Skeletal muscle tissue (tissue), 4 donors: ENCODE results near the gene NTN1. TPM values are rescaled to one million over a fixed set of nuclear protein-coding genes. Genes with fewer than 3 reads are reported as not detected.
A peak's percentile ranks its signal among the peaks of the same experiment; 100 is the strongest.

ENCODE experiments used
- H3K27ac ChIP-seq: one replicate; pipeline ENCODE4 v1.7.0; 2013; ENCODE audit warnings: mild to moderate bottlenecking, low read depth, low read length, inconsistent platforms
- H3K27me3 ChIP-seq, 3 donors: one replicate each; pipeline ENCODE4 v1.7.0; 2013; ENCODE audit warnings: low read length in 3 of 3; ENCODE audit not compliant: control insufficient read depth in 3 of 3, insufficient read depth in 3 of 3
- H3K36me3 ChIP-seq, 3 donors: one replicate each; pipeline ENCODE4 v1.7.0; 2013; ENCODE audit warnings: low read length in 3 of 3; ENCODE audit not compliant: control insufficient read depth in 3 of 3, insufficient read depth in 3 of 3
- H3K4me1 ChIP-seq, 3 donors: one replicate each; pipeline ENCODE4 v1.7.0; 2013; ENCODE audit warnings: low read length in 3 of 3, mild to moderate bottlenecking in 3 of 3; ENCODE audit not compliant: control insufficient read depth in 3 of 3, insufficient read depth in 3 of 3
- H3K4me3 ChIP-seq, 3 donors: one replicate each; pipeline ENCODE4 v1.7.0; 2013; ENCODE audit warnings: low read length in 3 of 3
- H3K9ac ChIP-seq, 3 donors: one replicate each; pipeline ENCODE4 v1.7.0; 2013; ENCODE audit warnings: low read length in 3 of 3, mild to moderate bottlenecking in 3 of 3, moderate library complexity in 2 of 3, low read depth in 1 of 3
- H3K9me3 ChIP-seq, 3 donors: one replicate each; pipeline ENCODE4 v1.7.0; 2013; ENCODE audit warnings: low read length in 3 of 3; ENCODE audit not compliant: control insufficient read depth in 3 of 3
- total RNA-seq: library from RNA; depleted of rRNA; stranded (reverse); fragments of >200 nt; gene quantifications from one replicate; pipeline ENCODE4 v1.2.3, GENCODE V29; 2014
- donor health status: Osteomylitis.

Gene NTN1
- total RNA-seq, 1 donor from 2014 or later: 6.8 TPM

GRCh38 chr17:8991514-8992285 is 29.6 kb upstream of the NTN1 start:
- Histone ChIP-seq H3K4me3 (no peak overlapping the region), H3K9ac (no peak overlapping the region), H3K27ac (no peak overlapping the region), H3K9me3 (no peaks in the 10 kb centered on the region), H3K36me3 (no peaks in the 10 kb centered on the region), H3K27me3 (no peaks in the 10 kb centered on the region), H3K4me1 (no peaks in the 10 kb centered on the region)

- Histone ChIP-seq H3K27me3 (no peaks in the 10 kb centered on the region), H3K36me3 (no peaks in the 10 kb centered on the region)
Observed at GRCh38 chr17:8994319-8994718, 27.0 kb upstream of the NTN1 start.

GRCh38 chr17:8995711-8996110 is 25.6 kb upstream of the NTN1 start:
- H3K27ac ChIP-seq: no peak overlapping the region
- no peaks in the 10 kb centered on the region for H3K9me3 ChIP-seq
- H3K4me1 ChIP-seq: no peaks in the 10 kb centered on the region
- H3K4me3 ChIP-seq: no peak overlapping the region
- no peaks in the 10 kb centered on the region for H3K27me3 ChIP-seq
- no peaks in the 10 kb centered on the region for H3K36me3 ChIP-seq
- no peak overlapping the region for H3K9ac ChIP-seq

More at GRCh38 chr17:8994319-8994718, 27.0 kb upstream of the NTN1 start:
- H3K9ac ChIP-seq: no peak overlapping the region
- no peak overlapping the region for H3K27ac ChIP-seq
- H3K4me3 ChIP-seq: no peak overlapping the region
- no peaks in the 10 kb centered on the region for H3K9me3 ChIP-seq
- no peaks in the 10 kb centered on the region for H3K4me1 ChIP-seq

GRCh38 chr17:8997994-8998628 is 23.2 kb upstream of the NTN1 start:
- Histone ChIP-seq H3K4me3 (no peak overlapping the region), H3K4me1 (no peaks in the 10 kb centered on the region), H3K27me3 (peaks cover 6 to 8% (median 6%) of the 10 kb centered on the region in 3 donors), H3K36me3 (no peaks in the 10 kb centered on the region), H3K9me3 (no peaks in the 10 kb centered on the region), H3K27ac (no peak overlapping the region), H3K9ac (no peak overlapping the region)

GRCh38 chr17:9001559-9001958 is 19.8 kb upstream of the NTN1 start:
- Histone ChIP-seq H3K9me3 (no peaks in the 10 kb centered on the region), H3K4me3 (no peak overlapping the region)

GRCh38 chr17:9002227-9002605 is 19.1 kb upstream of the NTN1 start:
- Histone ChIP-seq H3K4me1 (peaks cover 0 to 4% (median 0%) of the 10 kb centered on the region in 3 donors), H3K36me3 (no peaks in the 10 kb centered on the region), H3K27me3 (peaks cover 34 to 38% (median 37%) of the 10 kb centered on the region in 3 donors), H3K9me3 (no peaks in the 10 kb centered on the region), H3K27ac (no peak overlapping the region), H3K9ac (no peak overlapping the region), H3K4me3 (no peak overlapping the region)

More at GRCh38 chr17:9001559-9001958, 19.8 kb upstream of the NTN1 start:
- H3K27ac ChIP-seq: no peak overlapping the region
- peaks cover 0 to 4% (median 0%) of the 10 kb centered on the region in 3 donors for H3K4me1 ChIP-seq
- H3K9ac ChIP-seq: no peak overlapping the region
- H3K36me3 ChIP-seq: no peaks in the 10 kb centered on the region
- peaks cover 33 to 36% (median 35%) of the 10 kb centered on the region in 3 donors for H3K27me3 ChIP-seq

GRCh38 chr17:9002606-9003354 is 18.5 kb upstream of the NTN1 start:
- Histone ChIP-seq H3K27me3 (peaks cover 34 to 38% (median 37%) of the 10 kb centered on the region in 3 donors), H3K9me3 (no peaks in the 10 kb centered on the region), H3K4me3 (peak overlapping the region in 1 of 3 donors; percentile 20), H3K27ac (no peak overlapping the region), H3K4me1 (peaks cover 0 to 4% (median 0%) of the 10 kb centered on the region in 3 donors), H3K36me3 (no peaks in the 10 kb centered on the region), H3K9ac (no peak overlapping the region)

- peaks cover 0 to 4% (median 0%) of the 10 kb centered on the region in 3 donors for H3K4me1 ChIP-seq
- no peaks in the 10 kb centered on the region for H3K9me3 ChIP-seq
- H3K9ac ChIP-seq: no peak overlapping the region
- no peak overlapping the region for H3K27ac ChIP-seq
- H3K27me3 ChIP-seq: peaks cover 34 to 38% (median 37%) of the 10 kb centered on the region in 3 donors
- peak overlapping the region in 1 of 3 donors; percentile 20 for H3K4me3 ChIP-seq
- no peaks in the 10 kb centered on the region for H3K36me3 ChIP-seq
Observed at GRCh38 chr17:9003355-9004131, 17.8 kb upstream of the NTN1 start.

- Histone ChIP-seq H3K9ac (no peak overlapping the region), H3K4me3 (no peak overlapping the region), H3K36me3 (no peaks in the 10 kb centered on the region), H3K9me3 (no peaks in the 10 kb centered on the region), H3K27ac (no peak overlapping the region), H3K4me1 (peaks cover 0 to 4% (median 0%) of the 10 kb centered on the region in 3 donors), H3K27me3 (peaks cover 34 to 41% (median 38%) of the 10 kb centered on the region in 3 donors)
Observed at GRCh38 chr17:9004132-9004960, 17.0 kb upstream of the NTN1 start.
